Measurements from ENCODE around the gene NADSYN1.

DNA sequence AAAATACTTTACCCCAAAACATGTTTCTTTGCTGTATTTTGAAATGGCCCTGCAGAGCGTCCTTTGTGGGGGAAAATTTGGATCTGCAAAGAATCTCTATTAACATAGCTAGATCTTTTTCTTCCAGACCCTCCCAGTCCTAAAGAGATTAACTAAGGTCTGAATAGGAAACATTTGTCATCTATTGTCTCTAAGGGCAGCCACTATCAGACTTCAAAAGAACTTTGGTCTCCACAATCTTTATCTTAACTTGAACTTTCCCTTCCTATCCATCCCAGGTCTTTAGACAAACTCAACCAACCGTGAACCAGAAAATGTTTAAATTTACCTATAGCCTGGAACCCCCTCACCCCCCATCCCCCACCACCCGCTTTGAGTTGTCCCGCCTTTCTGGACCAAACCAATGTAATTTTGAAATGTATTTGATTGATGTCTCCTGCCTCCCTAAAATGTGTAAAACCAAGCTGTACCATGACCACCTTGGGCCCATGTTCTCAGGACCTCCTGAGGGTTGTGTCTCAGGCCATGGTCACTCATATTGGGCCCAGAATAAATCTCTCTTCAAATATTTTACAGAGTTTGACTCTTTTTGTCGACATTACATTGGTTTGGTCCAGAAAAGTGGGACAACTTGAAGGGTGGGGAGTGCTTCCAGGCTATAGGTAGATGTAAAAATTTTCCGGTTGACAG lies 91.7 kb downstream of the NADSYN1 start:
- TF ChIP-seq, protein P1, sequence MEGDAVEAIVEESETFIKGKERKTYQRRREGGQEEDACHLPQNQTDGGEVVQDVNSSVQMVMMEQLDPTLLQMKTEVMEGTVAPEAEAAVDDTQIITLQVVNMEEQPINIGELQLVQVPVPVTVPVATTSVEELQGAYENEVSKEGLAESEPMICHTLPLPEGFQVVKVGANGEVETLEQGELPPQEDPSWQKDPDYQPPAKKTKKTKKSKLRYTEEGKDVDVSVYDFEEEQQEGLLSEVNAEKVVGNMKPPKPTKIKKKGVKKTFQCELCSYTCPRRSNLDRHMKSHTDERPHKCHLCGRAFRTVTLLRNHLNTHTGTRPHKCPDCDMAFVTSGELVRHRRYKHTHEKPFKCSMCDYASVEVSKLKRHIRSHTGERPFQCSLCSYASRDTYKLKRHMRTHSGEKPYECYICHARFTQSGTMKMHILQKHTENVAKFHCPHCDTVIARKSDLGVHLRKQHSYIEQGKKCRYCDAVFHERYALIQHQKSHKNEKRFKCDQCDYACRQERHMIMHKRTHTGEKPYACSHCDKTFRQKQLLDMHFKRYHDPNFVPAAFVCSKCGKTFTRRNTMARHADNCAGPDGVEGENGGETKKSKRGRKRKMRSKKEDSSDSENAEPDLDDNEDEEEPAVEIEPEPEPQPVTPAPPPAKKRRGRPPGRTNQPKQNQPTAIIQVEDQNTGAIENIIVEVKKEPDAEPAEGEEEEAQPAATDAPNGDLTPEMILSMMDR (IDR thresholded peaks at IDR 0.05; ENCODE audit: low read depth, low read length, poor library complexity, severe bottlenecking), result no peak
- no peak for TF ChIP-seq EZH2phosphoT487 (IDR thresholded peaks at IDR 0.05; ENCODE audit: borderline replicate concordance, low read length)

All from DOHH2 (cell line).